ENCODE results near the gene PCMTD2. TPM values are rescaled to one million over a fixed set of nuclear protein-coding genes. Genes with fewer than 3 reads are reported as not detected.

The PCMTD2 gene
- total RNA-seq, 1 donor from 2014 or later, result 94.6 TPM

- no peak for TF ChIP-seq CTCF (IDR thresholded peaks at IDR 0.05)
- no peak overlapping the region for H3K4me3 Mint-ChIP-seq (ENCODE audit: unreplicated experiment)
- no peak overlapping the region for H3K27ac Mint-ChIP-seq (ENCODE audit: unreplicated experiment)
- H3K4me1 Mint-ChIP-seq (ENCODE audit: unreplicated experiment), result peaks cover 20% of the 10 kb centered on the region
- no peaks in the 10 kb centered on the region for H3K36me3 Mint-ChIP-seq (ENCODE audit: unreplicated experiment)
- no peak for DNase-seq (ENCODE audit: extremely low spot score, unreplicated experiment)
- no peaks in the 10 kb centered on the region for H3K9me3 Mint-ChIP-seq (ENCODE audit: unreplicated experiment)
- H3K27me3 Mint-ChIP-seq (ENCODE audit: unreplicated experiment), result peaks cover 4% of the 10 kb centered on the region
These were observed 27.4 kb upstream of the PCMTD2 start for GRCh38 chr20:64228086-64228653.

- DNase-seq (ENCODE audit: extremely low spot score, unreplicated experiment), result no peak
- Mint-ChIP-seq H3K9me3 (ENCODE audit: unreplicated experiment) (no peaks in the 10 kb centered on the region), H3K27ac (ENCODE audit: unreplicated experiment) (no peak overlapping the region)
These were observed 26.6 kb upstream of the PCMTD2 start for GRCh38 chr20:64228751-64229506.

GRCh38 chr20:64229507-64230061, 26.0 kb upstream of the PCMTD2 start:
- Mint-ChIP-seq H3K36me3 (ENCODE audit: unreplicated experiment) (no peaks in the 10 kb centered on the region), H3K9me3 (ENCODE audit: unreplicated experiment) (no peaks in the 10 kb centered on the region), H3K4me3 (ENCODE audit: unreplicated experiment) (no peak overlapping the region), H3K4me1 (ENCODE audit: unreplicated experiment) (peaks cover 6% of the 10 kb centered on the region), H3K27me3 (ENCODE audit: unreplicated experiment) (peaks cover 4% of the 10 kb centered on the region), H3K27ac (ENCODE audit: unreplicated experiment) (no peak overlapping the region)
- no peak for TF ChIP-seq CTCF (IDR thresholded peaks at IDR 0.05)
- no peak for DNase-seq (ENCODE audit: extremely low spot score, unreplicated experiment)

More at GRCh38 chr20:64228751-64229506, 26.6 kb upstream of the PCMTD2 start:
- TF ChIP-seq CTCF (IDR thresholded peaks at IDR 0.05), result no peak
- Mint-ChIP-seq H3K4me1 (ENCODE audit: unreplicated experiment) (peaks cover 13% of the 10 kb centered on the region), H3K36me3 (ENCODE audit: unreplicated experiment) (no peaks in the 10 kb centered on the region), H3K4me3 (ENCODE audit: unreplicated experiment) (no peak overlapping the region), H3K27me3 (ENCODE audit: unreplicated experiment) (peaks cover 4% of the 10 kb centered on the region)

GRCh38 chr20:64230461-64231145, 24.9 kb upstream of the PCMTD2 start:
- no peak for TF ChIP-seq CTCF (IDR thresholded peaks at IDR 0.05)
- Mint-ChIP-seq H3K27ac (ENCODE audit: unreplicated experiment) (no peak overlapping the region), H3K9me3 (ENCODE audit: unreplicated experiment) (no peaks in the 10 kb centered on the region), H3K27me3 (ENCODE audit: unreplicated experiment) (peaks cover 4% of the 10 kb centered on the region), H3K4me3 (ENCODE audit: unreplicated experiment) (no peak overlapping the region), H3K4me1 (ENCODE audit: unreplicated experiment) (no peaks in the 10 kb centered on the region), H3K36me3 (ENCODE audit: unreplicated experiment) (no peaks in the 10 kb centered on the region)
- no peak for DNase-seq (ENCODE audit: extremely low spot score, unreplicated experiment)

All from osteocyte (in vitro differentiated cells).